Amniotic epithelial cell (primary cell): Measurements from ENCODE around the gene CILP2.

Source experiments
- DNase-seq: peaks from one replicate; pipeline ENCODE4 v3.0.0-alpha.2; 2010; ENCODE audit warnings: low read depth

CILP2 gene, protein sequence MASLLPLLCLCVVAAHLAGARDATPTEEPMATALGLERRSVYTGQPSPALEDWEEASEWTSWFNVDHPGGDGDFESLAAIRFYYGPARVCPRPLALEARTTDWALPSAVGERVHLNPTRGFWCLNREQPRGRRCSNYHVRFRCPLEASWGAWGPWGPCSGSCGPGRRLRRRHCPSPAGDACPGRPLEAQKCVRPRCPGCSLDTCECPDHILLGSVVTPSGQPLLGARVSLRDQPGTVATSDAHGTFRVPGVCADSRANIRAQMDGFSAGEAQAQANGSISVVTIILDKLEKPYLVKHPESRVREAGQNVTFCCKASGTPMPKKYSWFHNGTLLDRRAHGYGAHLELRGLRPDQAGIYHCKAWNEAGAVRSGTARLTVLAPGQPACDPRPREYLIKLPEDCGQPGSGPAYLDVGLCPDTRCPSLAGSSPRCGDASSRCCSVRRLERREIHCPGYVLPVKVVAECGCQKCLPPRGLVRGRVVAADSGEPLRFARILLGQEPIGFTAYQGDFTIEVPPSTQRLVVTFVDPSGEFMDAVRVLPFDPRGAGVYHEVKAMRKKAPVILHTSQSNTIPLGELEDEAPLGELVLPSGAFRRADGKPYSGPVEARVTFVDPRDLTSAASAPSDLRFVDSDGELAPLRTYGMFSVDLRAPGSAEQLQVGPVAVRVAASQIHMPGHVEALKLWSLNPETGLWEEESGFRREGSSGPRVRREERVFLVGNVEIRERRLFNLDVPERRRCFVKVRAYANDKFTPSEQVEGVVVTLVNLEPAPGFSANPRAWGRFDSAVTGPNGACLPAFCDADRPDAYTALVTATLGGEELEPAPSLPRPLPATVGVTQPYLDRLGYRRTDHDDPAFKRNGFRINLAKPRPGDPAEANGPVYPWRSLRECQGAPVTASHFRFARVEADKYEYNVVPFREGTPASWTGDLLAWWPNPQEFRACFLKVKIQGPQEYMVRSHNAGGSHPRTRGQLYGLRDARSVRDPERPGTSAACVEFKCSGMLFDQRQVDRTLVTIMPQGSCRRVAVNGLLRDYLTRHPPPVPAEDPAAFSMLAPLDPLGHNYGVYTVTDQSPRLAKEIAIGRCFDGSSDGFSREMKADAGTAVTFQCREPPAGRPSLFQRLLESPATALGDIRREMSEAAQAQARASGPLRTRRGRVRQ

DNA sequence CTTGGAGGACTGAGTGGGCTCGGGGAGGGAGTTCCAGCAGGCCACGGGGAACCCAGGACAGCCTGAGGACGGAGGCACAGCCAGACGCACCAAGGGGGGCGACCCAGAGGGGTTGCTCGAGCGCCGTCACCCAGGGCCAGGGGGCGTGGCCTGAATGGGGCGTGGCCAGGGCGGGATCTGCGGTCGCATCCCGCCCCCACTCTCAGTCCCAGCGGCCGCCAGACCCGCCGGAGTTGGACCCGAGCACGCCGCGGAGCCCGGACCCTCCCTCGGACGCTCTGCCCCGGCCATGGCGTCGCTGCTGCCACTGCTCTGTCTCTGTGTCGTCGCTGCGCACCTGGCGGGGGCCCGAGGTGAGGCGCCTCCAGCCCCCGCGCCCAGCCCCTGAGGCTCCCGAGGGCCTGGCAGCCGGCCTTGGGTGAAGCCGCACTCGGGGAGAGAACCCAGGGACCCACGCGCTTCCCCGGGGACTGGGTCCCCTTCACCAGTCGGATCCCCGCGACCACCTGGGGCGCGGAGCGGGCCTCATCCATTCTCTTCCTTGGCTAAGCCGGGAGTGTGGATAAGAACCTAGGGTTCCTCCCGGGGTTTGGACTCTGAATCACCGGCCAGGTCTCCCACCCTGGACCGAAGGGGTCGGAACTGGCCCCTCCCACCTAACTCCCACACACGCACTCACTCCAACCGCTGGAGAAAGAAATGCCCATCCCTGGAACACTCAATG, at the start of gene CILP2:
Gene CILP2 (plus strand): TSS at position 205 of the 724 bp plus-strand sequence. CDS start 85 bp downstream, at position 290.
- DNase-seq = no peak

DNA sequence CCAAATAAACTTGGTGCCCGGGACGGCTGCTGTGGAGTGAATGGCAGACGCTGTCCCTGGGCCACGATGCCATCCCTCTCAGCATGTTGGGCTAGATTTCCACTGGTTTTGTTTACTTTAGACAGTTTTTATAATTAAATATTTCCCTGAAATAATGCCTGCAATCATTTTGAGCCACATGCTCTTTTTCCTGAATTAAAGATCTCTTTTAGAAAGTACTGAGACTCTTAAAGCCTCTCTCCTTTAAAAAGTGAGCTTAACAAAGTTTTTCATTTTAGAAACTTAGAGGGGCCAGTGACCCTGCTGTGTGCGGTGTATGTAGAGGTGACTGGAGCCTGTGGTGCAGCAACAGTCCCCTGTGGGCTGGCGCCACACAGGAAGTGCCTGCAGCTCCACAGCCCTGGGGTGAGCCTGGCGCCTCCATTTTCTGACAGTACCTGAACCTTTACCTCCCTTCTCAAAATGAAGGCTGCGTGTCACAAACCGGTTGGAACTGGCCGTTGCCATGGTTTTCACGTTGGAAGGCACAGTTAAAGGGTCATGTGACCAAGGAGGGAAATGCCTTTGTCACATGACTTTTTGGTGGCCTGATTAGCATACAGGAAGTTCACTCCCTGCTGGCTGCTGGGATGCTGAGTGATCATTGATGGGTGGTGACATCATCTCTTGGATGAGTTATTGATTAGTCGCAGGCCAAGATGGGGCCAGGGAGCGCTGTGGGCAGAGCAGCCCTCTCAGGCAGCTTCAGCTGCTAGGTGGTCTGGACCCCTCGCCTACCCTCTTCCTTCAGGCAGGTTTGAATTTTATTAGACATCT, 49.0 kb upstream of the CILP2 start:
- DNase-seq = peak; percentile 87

DNA sequence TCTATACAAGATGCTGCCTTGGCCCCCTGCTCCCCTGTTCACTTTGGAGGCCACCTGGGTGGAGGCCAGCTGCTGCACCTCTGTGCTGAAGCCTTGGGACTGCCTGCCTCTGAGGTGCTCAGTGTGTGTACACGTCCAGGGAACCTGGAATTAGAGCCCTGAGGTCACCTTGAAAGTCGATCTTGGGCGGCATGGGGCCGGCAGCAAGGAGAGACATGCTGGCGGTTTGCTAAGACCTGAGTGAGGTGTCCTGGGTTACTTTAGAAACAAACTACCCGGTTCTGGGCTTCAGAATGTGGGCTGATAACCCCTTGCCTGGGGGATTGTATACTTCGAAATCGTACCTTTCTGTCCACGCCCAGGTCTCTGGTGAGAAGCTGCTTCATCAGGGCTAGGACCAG, 48.3 kb upstream of the CILP2 start:
- DNase-seq = no peak

DNA sequence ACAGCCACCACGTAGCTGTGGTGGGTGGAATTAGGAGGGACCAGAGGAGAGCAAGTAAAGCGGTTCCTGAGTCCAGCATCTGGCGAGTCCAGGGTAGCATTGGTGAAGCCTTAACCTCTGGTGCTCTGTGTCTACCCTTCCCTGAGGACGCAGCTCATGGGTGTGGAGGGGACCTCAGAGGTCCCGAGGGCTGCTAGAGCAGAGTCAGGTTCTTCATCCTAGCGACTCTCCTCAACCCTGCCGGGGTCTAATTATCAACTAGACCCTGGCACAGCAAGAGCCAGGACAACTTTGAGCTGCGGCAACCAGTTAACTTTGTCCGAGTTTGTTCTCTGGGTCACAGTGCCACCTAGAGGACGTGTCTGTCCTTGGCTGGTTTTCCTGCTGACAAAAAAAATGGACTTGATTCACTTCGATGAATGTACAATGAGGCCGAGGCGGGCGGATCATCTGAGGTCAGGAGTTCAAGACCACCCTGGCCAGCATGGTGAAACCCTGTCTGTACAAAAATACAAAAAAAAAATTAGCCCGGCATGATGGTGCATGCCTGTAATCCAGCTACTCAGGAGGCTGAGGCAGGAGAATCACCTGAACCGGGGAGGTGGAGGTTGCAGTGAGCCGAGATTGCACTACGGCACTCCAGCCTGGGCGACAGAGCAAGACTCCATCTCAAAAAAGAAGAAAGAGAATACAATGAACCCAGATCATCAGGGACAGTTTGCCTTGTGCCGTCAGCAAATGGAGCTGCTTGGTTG, 47.7 kb upstream of the CILP2 start:
- DNase-seq = peak; percentile 77

DNA sequence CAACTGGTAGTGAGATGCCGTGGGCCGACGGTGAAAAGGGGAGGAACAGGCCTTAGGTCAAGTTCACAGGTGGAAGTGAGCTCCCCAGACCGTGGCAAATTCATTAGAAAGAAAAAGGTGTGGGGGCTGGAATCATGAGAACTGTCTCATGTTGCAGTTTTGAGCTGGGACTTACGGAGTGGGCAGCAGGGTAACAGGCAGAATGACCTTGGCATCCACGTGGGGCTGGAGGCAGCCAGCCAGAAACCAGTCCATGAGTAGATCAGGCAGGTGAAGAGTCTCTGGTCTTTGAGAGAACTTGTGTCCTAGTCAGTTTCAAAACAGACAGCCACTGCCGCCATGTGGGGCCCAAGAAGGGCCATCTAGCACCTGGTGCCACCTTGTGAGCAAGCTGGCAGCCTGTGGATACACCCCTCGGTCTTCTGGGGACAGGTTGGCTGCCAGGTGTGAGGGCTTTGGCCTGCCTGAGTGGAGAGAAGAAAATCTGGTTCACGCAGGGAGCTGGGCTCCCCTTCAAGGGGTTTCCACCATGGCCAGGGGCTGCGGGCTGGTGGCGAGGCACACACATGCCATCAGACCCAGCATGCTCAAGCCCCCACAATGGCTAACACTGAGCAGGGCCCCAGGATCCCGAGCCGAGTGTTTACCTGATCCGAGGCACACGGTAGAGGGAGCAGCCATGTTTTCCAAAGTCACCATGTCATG, 46.6 kb upstream of the CILP2 start:
- DNase-seq = no peak

DNA sequence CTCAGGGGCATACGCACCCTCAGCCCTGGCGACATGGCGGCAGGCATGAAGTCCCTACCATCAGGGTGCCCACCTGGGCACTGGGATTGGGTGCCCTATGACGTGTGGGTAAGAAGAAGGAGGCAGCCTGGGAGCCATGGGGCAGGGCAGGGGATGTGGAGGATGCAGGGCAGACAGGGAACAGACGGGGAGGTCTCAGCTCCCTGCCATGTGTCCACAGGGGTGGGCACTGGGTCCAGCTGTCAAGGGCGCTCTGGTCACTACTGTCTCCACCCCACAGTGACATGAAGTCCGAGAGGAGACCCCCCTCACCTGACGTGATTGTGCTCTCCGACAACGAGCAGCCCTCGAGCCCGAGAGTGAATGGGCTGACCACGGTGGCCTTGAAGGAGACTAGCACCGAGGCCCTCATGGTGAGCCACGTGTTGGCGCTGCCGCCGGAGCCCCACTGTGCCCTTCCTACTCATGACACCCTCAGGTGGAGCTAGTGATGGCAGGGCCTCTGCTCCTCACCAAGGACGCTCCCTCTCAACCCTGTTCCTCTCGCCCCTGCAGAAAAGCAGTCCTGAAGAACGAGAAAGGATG, 45.9 kb upstream of the CILP2 start:
- DNase-seq = no peak

DNA sequence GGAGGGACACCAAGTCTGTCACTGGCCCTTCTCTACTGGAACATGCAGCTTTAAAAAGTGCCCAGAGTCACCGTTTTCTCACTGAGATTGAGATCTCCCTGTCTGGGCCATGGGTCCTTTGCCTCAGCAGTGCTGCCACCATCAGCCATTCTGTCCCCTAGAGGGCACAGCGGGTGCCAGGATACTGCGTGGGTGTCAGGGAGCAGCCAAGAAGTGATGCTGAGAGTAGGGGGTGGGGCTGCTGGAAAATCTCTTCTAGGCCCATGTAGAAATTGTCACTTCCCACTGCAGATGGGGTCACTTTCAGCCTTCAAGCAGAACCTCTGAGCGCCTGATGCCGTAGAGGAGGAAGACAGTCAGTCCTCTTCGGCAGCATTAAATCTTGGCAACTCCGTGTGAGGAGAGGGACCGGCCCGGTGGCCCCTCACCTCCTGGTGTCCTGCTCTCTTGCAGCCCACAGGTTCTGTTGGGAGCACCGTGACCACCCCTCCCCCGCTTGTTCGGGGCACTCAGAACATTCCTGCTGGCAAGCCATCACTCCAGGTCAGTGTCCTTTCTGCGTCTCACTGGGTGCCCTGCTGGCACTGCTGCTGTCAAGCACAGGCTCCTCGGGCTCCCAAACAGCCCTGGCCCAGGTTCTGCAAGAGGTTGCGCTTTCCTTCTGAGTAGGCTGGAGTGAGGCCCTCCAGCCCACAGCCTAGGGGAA, 44.1 kb upstream of the CILP2 start:
- DNase-seq = no peak

DNA sequence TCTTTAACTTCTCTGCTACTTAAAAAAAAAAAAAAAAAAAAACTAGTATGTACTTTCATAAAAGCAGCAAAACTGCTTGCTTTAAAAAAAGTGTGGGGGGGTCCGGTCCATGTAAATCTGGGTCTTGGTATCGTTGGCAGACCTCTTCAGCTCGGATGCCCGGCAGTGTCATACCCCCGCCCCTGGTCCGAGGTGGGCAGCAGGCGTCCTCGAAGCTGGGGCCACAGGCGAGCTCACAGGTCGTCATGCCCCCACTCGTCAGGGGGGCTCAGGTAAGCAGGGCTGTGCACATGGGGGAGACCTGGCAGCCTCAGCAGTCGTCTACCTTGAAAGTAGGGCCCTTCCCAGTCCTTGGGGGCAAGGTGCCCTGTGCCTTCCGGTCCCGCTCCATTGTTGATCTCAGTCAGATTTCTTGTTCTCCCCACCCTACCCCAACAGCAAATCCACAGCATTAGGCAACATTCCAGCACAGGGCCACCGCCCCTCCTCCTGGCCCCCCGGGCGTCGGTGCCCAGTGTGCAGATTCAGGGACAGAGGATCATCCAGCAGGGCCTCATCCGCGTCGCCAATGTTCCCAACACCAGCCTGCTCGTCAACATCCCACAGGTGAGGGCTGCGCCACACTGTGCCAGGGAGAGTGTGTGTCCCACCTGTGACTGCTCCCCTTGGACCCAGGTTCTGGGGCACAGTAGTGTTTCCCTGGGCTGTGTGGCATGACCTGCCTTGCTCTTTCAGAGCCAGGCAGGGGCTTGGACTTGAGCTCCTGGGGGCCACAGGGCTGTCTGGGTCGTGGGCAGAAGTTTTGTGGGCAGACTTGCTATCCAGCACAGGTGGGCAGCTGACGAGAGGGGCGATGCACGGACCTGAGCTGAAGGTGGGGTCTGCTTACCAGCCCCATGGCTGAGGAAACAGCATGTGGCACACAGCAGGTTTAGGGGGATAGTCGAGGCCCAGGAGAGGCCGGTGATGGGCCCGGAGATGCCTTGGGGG, 42.2 kb upstream of the CILP2 start:
- DNase-seq = no peak

DNA sequence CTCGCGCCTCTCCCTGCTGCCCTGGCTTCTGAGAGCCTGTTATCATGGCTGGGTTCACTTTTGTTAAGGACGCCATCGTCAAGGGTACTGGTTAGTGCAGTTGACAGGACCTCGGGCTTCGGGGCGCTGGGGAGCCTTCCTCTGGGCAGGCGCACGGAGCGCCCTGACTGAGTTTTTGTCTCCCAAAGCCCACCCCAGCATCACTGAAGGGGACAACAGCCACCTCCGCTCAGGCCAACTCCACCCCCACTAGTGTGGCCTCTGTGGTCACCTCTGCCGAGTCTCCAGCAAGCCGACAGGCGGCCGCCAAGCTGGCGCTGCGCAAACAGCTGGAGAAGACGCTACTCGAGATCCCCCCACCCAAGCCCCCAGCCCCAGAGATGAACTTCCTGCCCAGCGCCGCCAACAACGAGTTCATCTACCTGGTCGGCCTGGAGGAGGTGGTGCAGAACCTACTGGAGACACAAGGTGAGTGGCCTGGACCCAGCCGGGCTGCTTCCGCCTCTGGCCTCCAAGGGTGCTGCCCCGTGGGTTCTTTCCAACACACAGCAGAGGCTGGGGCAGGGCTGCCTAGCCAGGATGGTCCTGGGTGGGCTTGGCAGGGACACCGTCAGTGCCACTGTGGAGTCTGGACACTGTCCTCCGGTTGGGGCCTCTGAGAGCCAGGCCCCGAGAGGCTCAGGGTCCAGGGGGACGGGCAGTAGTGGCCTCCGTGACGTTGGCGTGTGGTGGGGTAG, 39.6 kb upstream of the CILP2 start:
- DNase-seq = no peak

DNA sequence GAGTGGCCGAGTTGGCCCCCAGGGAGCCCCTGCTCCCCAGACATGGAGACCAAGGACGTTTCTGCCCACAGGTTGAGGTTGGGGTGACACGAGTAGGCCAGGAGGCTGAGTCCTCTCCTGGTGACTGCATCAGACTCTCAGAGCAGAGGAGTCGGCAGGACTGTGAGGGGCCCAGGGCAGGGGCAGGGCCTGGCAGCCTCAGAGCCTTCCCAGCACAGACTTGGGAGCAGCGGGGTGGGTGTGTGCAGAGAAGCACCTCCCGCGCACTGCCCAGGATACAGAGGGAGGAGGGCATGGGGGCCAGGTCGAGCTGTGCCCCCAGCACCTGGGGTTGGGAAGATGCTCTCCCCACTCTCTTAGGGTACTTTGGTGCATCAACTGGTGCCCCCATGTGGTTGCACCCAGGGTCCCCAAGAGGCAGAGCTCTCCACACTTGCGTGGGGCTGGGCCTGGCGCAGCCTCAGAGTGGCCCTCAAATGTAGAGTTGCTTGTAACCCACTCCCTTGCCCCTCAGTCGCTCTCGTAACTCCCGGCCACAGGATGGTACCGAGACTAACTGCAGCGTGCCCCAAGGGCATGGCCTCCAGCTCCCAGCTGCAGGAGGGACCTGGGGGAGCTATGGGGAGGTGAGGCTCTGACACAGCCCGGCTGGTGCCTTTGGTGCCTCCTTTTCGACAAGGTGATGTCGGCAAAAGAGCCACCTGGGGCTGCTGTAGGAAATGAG, 38.6 kb upstream of the CILP2 start:
- DNase-seq = no peak

DNA sequence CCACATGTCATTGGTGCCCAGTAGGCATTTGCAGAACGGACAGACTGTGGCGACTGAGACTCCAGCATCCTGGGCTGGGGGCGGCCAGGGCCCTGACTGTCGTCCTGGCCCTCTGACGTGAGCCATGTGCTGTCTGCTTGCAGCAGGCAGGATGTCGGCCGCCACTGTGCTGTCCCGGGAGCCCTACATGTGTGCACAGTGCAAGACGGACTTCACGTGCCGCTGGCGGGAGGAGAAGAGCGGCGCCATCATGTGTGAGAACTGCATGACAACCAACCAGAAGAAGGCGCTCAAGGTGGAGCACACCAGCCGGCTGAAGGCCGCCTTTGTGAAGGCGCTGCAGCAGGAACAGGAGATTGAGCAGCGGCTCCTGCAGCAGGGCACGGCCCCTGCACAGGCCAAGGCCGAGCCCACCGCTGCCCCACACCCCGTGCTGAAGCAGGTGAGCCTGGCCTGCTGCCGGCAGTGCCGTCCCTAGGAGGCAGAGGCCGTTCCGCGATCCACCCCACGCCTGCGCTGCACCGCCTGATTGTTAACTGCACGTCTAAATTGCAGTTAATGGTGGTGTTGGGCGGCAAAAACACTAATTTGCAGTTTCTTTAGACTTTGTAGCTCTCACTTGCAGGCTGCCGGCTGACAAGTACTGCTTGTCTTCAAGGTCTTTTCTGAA, 37.0 kb upstream of the CILP2 start:
- DNase-seq = no peak

DNA sequence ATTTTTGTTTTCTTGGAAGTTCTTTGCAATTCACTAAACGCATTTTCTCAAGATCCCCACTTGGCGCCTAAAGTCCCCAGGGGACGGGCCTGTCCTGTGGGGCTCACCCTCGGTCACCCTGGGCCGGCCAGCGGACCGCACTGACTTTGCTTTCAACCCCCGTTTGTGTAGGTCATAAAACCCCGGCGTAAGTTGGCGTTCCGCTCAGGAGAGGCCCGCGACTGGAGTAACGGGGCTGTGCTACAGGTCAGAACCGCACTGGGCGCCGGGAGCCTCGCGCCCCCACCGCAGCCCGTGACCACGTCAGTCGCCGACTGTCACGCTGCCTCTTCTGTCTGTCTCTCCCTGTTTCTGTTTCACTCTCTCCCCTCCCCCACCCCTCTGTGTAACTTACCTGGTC, 36.3 kb upstream of the CILP2 start:
- no peak for DNase-seq

DNA sequence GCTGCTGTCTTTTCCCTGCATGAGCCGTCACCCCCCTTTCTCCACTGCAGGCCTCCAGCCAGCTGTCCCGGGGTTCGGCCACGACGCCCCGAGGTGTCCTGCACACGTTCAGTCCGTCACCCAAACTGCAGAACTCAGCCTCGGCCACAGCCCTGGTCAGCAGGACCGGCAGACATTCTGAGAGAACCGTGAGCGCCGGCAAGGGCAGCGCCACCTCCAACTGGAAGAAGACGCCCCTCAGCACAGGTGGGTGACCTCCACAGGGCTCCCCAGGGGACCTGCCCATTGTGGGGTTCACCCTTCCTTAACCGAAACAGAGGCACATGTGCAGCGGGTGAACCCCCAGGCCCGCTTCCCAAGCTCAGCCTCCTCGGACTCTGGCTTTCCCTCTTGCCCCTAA, 35.8 kb upstream of the CILP2 start:
- DNase-seq = no peak

DNA sequence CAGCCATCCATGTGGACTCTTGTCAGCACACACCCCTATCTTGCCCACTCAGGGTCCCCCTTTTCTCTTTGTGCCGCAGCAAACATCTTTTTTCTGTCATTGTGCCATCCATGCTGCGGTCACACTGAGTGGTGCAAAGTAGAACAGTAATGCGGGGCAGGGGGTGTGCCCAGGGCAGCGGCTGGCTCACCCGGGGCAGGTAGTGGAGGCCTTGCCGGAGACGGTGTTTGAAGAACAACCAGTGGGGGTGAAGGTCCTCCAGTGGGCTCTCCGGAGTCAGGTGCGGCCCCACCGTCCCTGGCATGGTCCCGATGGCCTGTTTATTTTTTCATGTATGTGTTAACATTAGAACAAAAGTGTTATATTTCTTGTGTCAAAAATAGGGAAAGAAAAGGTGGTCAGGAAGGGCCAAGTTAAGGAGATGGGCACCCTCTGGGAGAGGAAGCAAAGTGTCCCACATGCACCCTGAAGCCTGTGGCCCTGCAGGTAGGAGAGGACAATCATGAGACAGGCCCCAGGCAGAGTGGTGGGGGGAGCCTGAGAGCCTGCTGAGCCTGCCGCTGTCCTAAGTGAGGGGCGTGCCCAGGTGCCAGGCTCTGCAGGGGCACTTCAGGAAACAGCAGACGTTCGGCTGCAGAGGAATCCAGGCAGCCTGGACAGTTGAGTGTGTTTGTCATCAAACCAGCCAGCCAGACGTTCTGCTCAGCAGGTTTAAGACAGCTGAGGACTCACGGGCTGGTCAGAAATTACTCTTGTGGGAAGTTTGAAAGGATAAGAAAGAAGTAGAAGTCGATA, 35.1 kb upstream of the CILP2 start:
- DNase-seq = no peak
